NB4 (cell line): Measurements from ENCODE around the gene NFKB1.

ENCODE experiments used
- CTCF ChIP-seq: IDR thresholded peaks from one replicate; pipeline ENCODE4 v1.5.1; 2012; ENCODE audit warnings: low read depth, low read length
- POLR2A ChIP-seq: IDR thresholded peaks from 2 replicates; pipeline ENCODE4 v1.6.1; 2011; ENCODE audit warnings: mild to moderate bottlenecking; ENCODE audit not compliant: insufficient read length; ENCODE audit errors: extremely low read depth

GRCh38 chr4:102536768-102537167, 35.6 kb downstream of the NFKB1 start:
- TF ChIP-seq CTCF (no peak), POLR2A (no peak)
